A549 treated with ZK216348 at 1 μM for 4 hours (cell line): Measurements from ENCODE around the gene SH3BP1. TPM values are rescaled to one million over a fixed set of nuclear protein-coding genes. Genes with fewer than 3 reads are reported as not detected.

Source experiments
- total RNA-seq: library from RNA; stranded (reverse); fragments of 200-300 nt; extraction: Qiagen RNA extraction; gene quantifications from 5 replicates; pipeline ENCODE4 v1.2.3, GENCODE V29; 2022; ENCODE audit warnings: low read depth

Gene SH3BP1
- 1.6 to 3.3 TPM (median 2.1 TPM) in 5 replicates for total RNA-seq

GRCh38 chr22:37639070-37639760, at the start of gene SH3BP1:
TSS of gene SH3BP1 (plus strand) at chr22:37639669. CDS start at chr22:37639788, 119 bp downstream.

GRCh38 chr22:37608477-37609239, 30.8 kb upstream of the SH3BP1 start, which contains the start of gene GGA1:
TSS of gene GGA1 (plus strand) at chr22:37608834. CDS start at chr22:37608861, 27 bp downstream.

GRCh38 chr22:37658133-37659065, 18.9 kb downstream of the SH3BP1 start, which contains the start of gene PDXP:
TSS of gene PDXP (plus strand) at chr22:37658723. CDS start at chr22:37658783, 60 bp downstream.

GRCh38 chr22:37674951-37675929, 35.8 kb downstream of the SH3BP1 start, which contains the start of gene LGALS1:
TSS of gene LGALS1 (plus strand) at chr22:37675636. CDS start at chr22:37675703, 67 bp downstream.

GRCh38 chr22:37686002-37686982, 46.8 kb downstream of the SH3BP1 start, which contains the start of gene NOL12:
TSS of gene NOL12 (plus strand) at chr22:37686343. CDS start at chr22:37686393, 50 bp downstream.

GRCh38 chr22:37696657-37697537, 57.4 kb downstream of the SH3BP1 start, which contains the start of gene TRIOBP:
TSS of gene TRIOBP (plus strand) at chr22:37697048. CDS start at chr22:37701366, 4,318 bp downstream.

Other genes starting within 250 kb of the SH3BP1 start
- gene ELFN2, start 212.2 kb upstream of the SH3BP1 start, total RNA-seq = 3.5 to 9.6 TPM (median 8.7 TPM) in 5 replicates
- 0.94 to 3.3 TPM (median 2.2 TPM) in 5 replicates for gene MFNG, start 153.3 kb upstream of the SH3BP1 start, total RNA-seq
- 16.7 to 37.0 TPM (median 34.2 TPM) in 5 replicates for gene CARD10, start 120.3 kb upstream of the SH3BP1 start, total RNA-seq
- 16.8 to 37.2 TPM (median 34.9 TPM) in 5 replicates for gene CDC42EP1, start 79.2 kb upstream of the SH3BP1 start, total RNA-seq
- not detected in 5 replicates for gene LGALS2, start 59.6 kb upstream of the SH3BP1 start, total RNA-seq
- 15.5 to 24.7 TPM (median 22.9 TPM) in 5 replicates for gene GGA1, start 30.8 kb upstream of the SH3BP1 start, total RNA-seq
- 13.5 to 19.2 TPM (median 18.0 TPM) in 5 replicates for gene PDXP, start 19.1 kb downstream of the SH3BP1 start, total RNA-seq
- 1,225 to 1,377 TPM (median 1,256 TPM) in 5 replicates for gene LGALS1, start 36.0 kb downstream of the SH3BP1 start, total RNA-seq
- 24.9 to 30.9 TPM (median 28.2 TPM) in 5 replicates for gene NOL12, start 46.7 kb downstream of the SH3BP1 start, total RNA-seq
- 18.5 to 37.8 TPM (median 34.6 TPM) in 5 replicates for gene TRIOBP, start 57.4 kb downstream of the SH3BP1 start, total RNA-seq
- gene GCAT, start 168.3 kb downstream of the SH3BP1 start, total RNA-seq = 2.7 to 3.4 TPM (median 3.0 TPM) in 5 replicates
- not detected in 5 replicates for gene GALR3, start 183.7 kb downstream of the SH3BP1 start, total RNA-seq
- 18.7 to 25.9 TPM (median 24.4 TPM) in 5 replicates for gene ANKRD54, start 204.7 kb downstream of the SH3BP1 start, total RNA-seq
- gene EIF3L, start 209.8 kb downstream of the SH3BP1 start, total RNA-seq = 264 to 308 TPM (median 279 TPM) in 5 replicates